HG02678 (cell line): ENCODE measurements around the gene ANKFN1.
"Not testable (repeated sequence)": the region's sequence is repeated elsewhere in the genome, so short reads cannot be mapped to it uniquely, and the experiment has no call there.

Experiments
- ATAC-seq: cut with Tn5 transposase; IDR thresholded peaks from one replicate; pipeline ENCODE4 v1.9.1; 2021; ENCODE audit warnings: mild to moderate bottlenecking, moderate library complexity; ENCODE audit not compliant: unreplicated experiment

Gene ANKFN1

GRCh38 chr17:56269556-56270389 is 116.5 kb downstream of the ANKFN1 start:
- no peak for ATAC-seq

GRCh38 chr17:56274491-56274890 is 121.2 kb downstream of the ANKFN1 start:
- no peak for ATAC-seq

GRCh38 chr17:56284482-56284881 is 131.2 kb downstream of the ANKFN1 start:
- ATAC-seq: no peak

GRCh38 chr17:56288786-56289185 is 135.5 kb downstream of the ANKFN1 start:
- ATAC-seq: not testable (repeated sequence)

GRCh38 chr17:56289321-56289720 is 136.0 kb downstream of the ANKFN1 start:
- no peak for ATAC-seq

- ATAC-seq: no peak
These were observed 137.0 kb downstream of the ANKFN1 start for GRCh38 chr17:56290101-56290801.

GRCh38 chr17:56290802-56291118 is 137.5 kb downstream of the ANKFN1 start:
- no peak for ATAC-seq

GRCh38 chr17:56291226-56291805 is 138.0 kb downstream of the ANKFN1 start:
- no peak for ATAC-seq

GRCh38 chr17:56292010-56292409 is 138.7 kb downstream of the ANKFN1 start:
- ATAC-seq: no peak

- no peak for ATAC-seq
These were observed 139.3 kb downstream of the ANKFN1 start for GRCh38 chr17:56292578-56292977.

- ATAC-seq: no peak
These were observed 143.9 kb downstream of the ANKFN1 start for GRCh38 chr17:56297184-56297583.

- ATAC-seq: no peak
These were observed 145.6 kb downstream of the ANKFN1 start for GRCh38 chr17:56298846-56299245.

- ATAC-seq: no peak
These were observed 146.9 kb downstream of the ANKFN1 start for GRCh38 chr17:56300144-56300543.

- no peak for ATAC-seq
These were observed 151.7 kb downstream of the ANKFN1 start for GRCh38 chr17:56305007-56305406.

GRCh38 chr17:56309897-56310296 is 156.6 kb downstream of the ANKFN1 start:
- no peak for ATAC-seq

GRCh38 chr17:56310782-56311181 is 157.5 kb downstream of the ANKFN1 start:
- ATAC-seq: no peak

GRCh38 chr17:56313201-56313600 is 159.9 kb downstream of the ANKFN1 start:
- ATAC-seq: no peak

- ATAC-seq: no peak
These were observed 160.8 kb downstream of the ANKFN1 start for GRCh38 chr17:56314026-56314425.

- no peak for ATAC-seq
These were observed 161.8 kb downstream of the ANKFN1 start for GRCh38 chr17:56314984-56315602.

- no peak for ATAC-seq
These were observed 163.3 kb downstream of the ANKFN1 start for GRCh38 chr17:56316604-56317003.

GRCh38 chr17:56317351-56318208 is 164.3 kb downstream of the ANKFN1 start:
- ATAC-seq: no peak
